HepG2 (cell line): Measurements from ENCODE around the gene RPL36. TPM values are rescaled to one million over a fixed set of nuclear protein-coding genes. Genes with fewer than 3 reads are reported as not detected.

Experiments
- BCL3 ChIP-seq: sonication (generic); formaldehyde crosslinking; IDR thresholded peaks from 2 replicates; pipeline ENCODE4 v1.5.1; 2020; ENCODE audit warnings: mild to moderate bottlenecking, missing genetic modification reagents, moderate library complexity
- EED ChIP-seq: sonication (generic); formaldehyde crosslinking; IDR thresholded peaks from 2 replicates; pipeline ENCODE4 v1.5.0; 2020; ENCODE audit warnings: mild to moderate bottlenecking, missing genetic modification reagents
- FOXO1 ChIP-seq: sonication (generic); formaldehyde crosslinking; IDR thresholded peaks from 2 replicates; pipeline ENCODE4 v1.4.0; 2020; ENCODE audit warnings: missing genetic modification reagents
- GLI4 ChIP-seq: sonication (generic); formaldehyde crosslinking; IDR thresholded peaks from 2 replicates; pipeline ENCODE4 v1.5.1; 2020; ENCODE audit warnings: missing genetic modification reagents, mild to moderate bottlenecking, moderate library complexity, borderline replicate concordance
- HNF4G ChIP-seq, 2 experiments: sonication (generic) in 1 of 2; formaldehyde crosslinking in 1 of 2; IDR thresholded peaks; 2 replicates each; pipeline versions ENCODE4 v1.4.0 to v1.6.1; 2011 to 2020; ENCODE audit warnings: borderline replicate concordance in 2 of 2, low read depth in 2 of 2, mild to moderate bottlenecking in 2 of 2, low read length in 1 of 2, missing genetic modification reagents in 1 of 2, moderate library complexity in 1 of 2
- KAT8 ChIP-seq: IDR thresholded peaks from 2 replicates; pipeline ENCODE4 v1.6.1; 2016; ENCODE audit warnings: missing genetic modification reagents, missing compliant biosample characterization
- KDM5A ChIP-seq: fragments of 200-600 bp; sonication (generic); IDR thresholded peaks from 2 replicates; pipeline ENCODE4 v1.7.0; 2018; ENCODE audit warnings: antibody characterized with exemption, mild to moderate bottlenecking, low read length, borderline replicate concordance
- KDM5B ChIP-seq: sonication (generic); formaldehyde crosslinking; IDR thresholded peaks from 2 replicates; pipeline ENCODE4 v1.4.0; 2020; ENCODE audit warnings: missing genetic modification reagents, mild to moderate bottlenecking, borderline replicate concordance
- MTA1 ChIP-seq: sonication (generic); formaldehyde crosslinking; IDR thresholded peaks from 2 replicates; pipeline ENCODE4 v1.4.0; 2020; ENCODE audit warnings: missing genetic modification reagents, mild to moderate bottlenecking, borderline replicate concordance
- RXRA ChIP-seq: sonication (generic); formaldehyde crosslinking; IDR thresholded peaks from 2 replicates; pipeline ENCODE4 v1.5.1; 2020; ENCODE audit warnings: missing genetic modification reagents
- SRSF4 ChIP-seq: fragments of 200-400 bp; formaldehyde crosslinking; IDR thresholded peaks from one replicate; pipeline ENCODE4 v1.6.1; 2018; ENCODE audit warnings: mild to moderate bottlenecking, low read depth, low read length, moderate library complexity; ENCODE audit not compliant: poor library complexity, severe bottlenecking
- SUZ12 ChIP-seq: fragments of 150-350 bp; IDR thresholded peaks from 2 replicates; pipeline ENCODE4 v1.6.1; 2014; ENCODE audit warnings: low read depth, low read length
- ZBED4 ChIP-seq: sonication (generic); formaldehyde crosslinking; IDR thresholded peaks from 2 replicates; pipeline ENCODE4 v1.4.0; 2020; ENCODE audit warnings: missing genetic modification reagents, borderline replicate concordance
- ZMYM4 ChIP-seq: sonication (generic); formaldehyde crosslinking; IDR thresholded peaks from 2 replicates; pipeline ENCODE4 v1.8.1; 2023; ENCODE audit warnings: mild to moderate bottlenecking, missing genetic modification reagents
- ZNF441 ChIP-seq: sonication (generic); formaldehyde crosslinking; IDR thresholded peaks from 2 replicates; pipeline ENCODE4 v1.7.0; 2021; ENCODE audit warnings: missing genetic modification reagents, borderline replicate concordance
- ZNF451 ChIP-seq: sonication (generic); formaldehyde crosslinking; IDR thresholded peaks from 2 replicates; pipeline ENCODE4 v1.5.0; 2020; ENCODE audit warnings: mild to moderate bottlenecking, missing genetic modification reagents
- ZNF576 ChIP-seq: sonication (generic); formaldehyde crosslinking; IDR thresholded peaks from 2 replicates; pipeline ENCODE4 v1.4.0; 2020; ENCODE audit warnings: mild to moderate bottlenecking, missing genetic modification reagents
- ZNF777 ChIP-seq: sonication (generic); formaldehyde crosslinking; IDR thresholded peaks from 2 replicates; pipeline ENCODE4 v1.4.0; 2020; ENCODE audit warnings: missing genetic modification reagents
- ZSCAN21 ChIP-seq: sonication (generic); formaldehyde crosslinking; IDR thresholded peaks from 2 replicates; pipeline ENCODE4 v1.8.0; 2022; ENCODE audit warnings: mild to moderate bottlenecking, missing genetic modification reagents, moderate library complexity, borderline replicate concordance
- polyA plus RNA-seq, 8 experiments: library from polyadenylated mRNA; depleted of rRNA in 3 of 8; stranded (reverse) in 7 of 8; unstranded in 1 of 8; fragments of >200 nt; fragmentation: Illumina TruSeq in 4 of 8; extraction: Trizol in 4 of 8; gene quantifications; 2 replicates each; pipeline versions ENCODE4 v1.2.1 to v1.2.3, GENCODE V29; 2011 to 2016; ENCODE audit warnings: low read depth in 4 of 8, missing spikeins in 1 of 8, mixed read lengths in 1 of 8; ENCODE audit not compliant: insufficient read depth in 1 of 8
- total RNA-seq, 5 experiments: library from RNA; depleted of rRNA; stranded (reverse); fragments of >200 nt; fragmentation: Illumina TruSeq; extraction: Trizol; gene quantifications; 2 replicates each; pipeline ENCODE4 v1.2.3, GENCODE V29; 2016; ENCODE audit warnings: low read depth in 1 of 5

Gene RPL36
- total and polyA plus RNA-seq, 2 of the 13 experiments (the other 11 are each of a cell fraction or from before 2014, with no cell fraction given), result 706 to 740 TPM

DNA sequence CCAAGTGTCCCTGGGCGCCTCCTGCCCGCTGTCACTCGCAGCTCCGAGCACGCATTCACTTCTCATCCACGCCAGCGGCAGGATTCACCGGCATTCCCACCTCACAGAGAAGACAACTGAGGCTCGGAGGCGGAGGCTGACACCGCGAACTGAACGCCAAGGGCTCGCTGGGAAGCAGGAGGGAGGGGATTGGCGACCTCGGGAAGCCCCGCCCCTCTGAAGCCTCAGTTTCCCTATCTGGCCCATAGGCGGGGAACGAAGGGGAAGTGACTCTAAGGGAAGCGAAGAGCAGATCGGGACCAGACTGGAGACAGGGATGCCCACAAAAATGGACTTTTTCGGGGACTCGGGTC lies 10.0 kb upstream of the RPL36 start (continued):
- TF ChIP-seq FOXO1 (no peak), KDM5A (peak; percentile 55; the same call in 1 of the 2 replicates), HNF4G (IDR thresholded peaks at IDR 0.05; ENCODE audit: borderline replicate concordance, low read depth, low read length) (no peak), HNF4G (CRISPR knock-in tag; IDR thresholded peaks at IDR 0.05; ENCODE audit: borderline replicate concordance, low read depth) (0 out of 2 replicates have a peak, but pooled peaks have one; percentile 68), ZNF451 (CRISPR knock-in tag) (0 out of 2 replicates have a peak, but pooled peaks have one; percentile 2), KAT8 (CRISPR knock-in tag) (no peak), SUZ12 (no peak), SRSF4 (no peak), RXRA (CRISPR knock-in tag) (peak; percentile 4), ZNF777 (CRISPR knock-in tag) (peak; percentile 10; the same call in 1 of the 2 replicates), ZSCAN21 (CRISPR knock-in tag) (peak; percentile 61; the same call in 1 of the 2 replicates), KDM5B (CRISPR knock-in tag) (peak; percentile 64; the same call in 1 of the 2 replicates), BCL3 (CRISPR knock-in tag) (peak; percentile 70; the same call in 1 of the 2 replicates), MTA1 (peak; percentile 55; the same call in 1 of the 2 replicates), ZNF441 (0 out of 2 replicates have a peak, but pooled peaks have one; percentile 25), ZMYM4 (CRISPR knock-in tag) (peak; percentile 66; the same call in 1 of the 2 replicates), EED (CRISPR knock-in tag) (no peak), ZNF576 (0 out of 2 replicates have a peak, but pooled peaks have one; percentile 46), GLI4 (CRISPR knock-in tag) (0 out of 2 replicates have a peak, but pooled peaks have one; percentile 43), ZBED4 (no peak)
